ENCODE measurements around the gene NPLOC4. TPM values are rescaled to one million over a fixed set of nuclear protein-coding genes. Genes with fewer than 3 reads are reported as not detected.
"Not testable (repeated sequence)": the region's sequence is repeated elsewhere in the genome, so short reads cannot be mapped to it uniquely, and the experiment has no call there.

The NPLOC4 gene
- total and polyA plus RNA-seq, 2 donors (not counting 1 experiment from before 2014, with no cell fraction given) = 70.2 to 101 TPM

- H2AFZ ChIP-seq (ENCODE audit: insufficient read depth, low read depth, low read length, poor library complexity, severe bottlenecking) = no peak overlapping the region
- 100% methylated on average over 3 of the region's 4 CpGs for WGBS (ENCODE audit: insufficient coverage)
- H3K27ac Mint-ChIP-seq = no peak overlapping the region
- no peaks in the 10 kb centered on the region for H3K4me1 ChIP-seq (ENCODE audit: control insufficient read depth in 2 of 2, insufficient read depth in 2 of 2, low read length in 2 of 2)
- H3K9me3 ChIP-seq (ENCODE audit: control extremely low read depth in 1 of 3, control insufficient read depth in 2 of 3, insufficient read depth in 1 of 3, low read length in 2 of 3) = no peaks in the 10 kb centered on the region
- H3K9ac ChIP-seq (ENCODE audit: low read length) = no peak overlapping the region
- no peaks in the 10 kb centered on the region for H3K27me3 Mint-ChIP-seq
- H4K20me1 ChIP-seq (ENCODE audit: control insufficient read depth, insufficient read depth, low read length, poor library complexity, severe bottlenecking) = peaks cover 10% of the 10 kb centered on the region
- no peak overlapping the region for H3K4me2 ChIP-seq (replicated peaks; ENCODE audit: low read depth, low read length, poor library complexity, severe bottlenecking)
- H3K27ac ChIP-seq (ENCODE audit: low read length in 2 of 2) = no peak overlapping the region
- H3K79me2 ChIP-seq (ENCODE audit: control insufficient read depth, insufficient read depth, low read length) = peaks cover 48% of the 10 kb centered on the region
- no peak for DNase-seq
- CTCF ChIA-PET = interaction anchor here (0.6 kb wide), 1 partner anchor 15 kb away, joined by 3 read pairs; no protein-coding TSS in a partner anchor
- H3K4me1 Mint-ChIP-seq = no peaks in the 10 kb centered on the region
- intact Hi-C loops (cut with micrococcal nuclease) = no loop called here
- no peak overlapping the region for H3K4me3 Mint-ChIP-seq
- no peaks in the 10 kb centered on the region for H3K9me3 Mint-ChIP-seq (ENCODE audit: insufficient read depth)
- peaks cover 5 to 73% of the 10 kb centered on the region in 2 experiments for H3K36me3 ChIP-seq (replicated peaks in 1 of 2; ENCODE audit: control extremely low read depth in 1 of 2, control insufficient read depth in 1 of 2, extremely low read depth in 1 of 2, insufficient read depth in 2 of 2, low read length in 1 of 2)
- POLR2A ChIA-PET = no interaction called here
- H3K27me3 ChIP-seq (replicated peaks in 1 of 4; ENCODE audit: control extremely low read depth in 1 of 4, control insufficient read depth in 3 of 4, insufficient read depth in 4 of 4, low read length in 3 of 4) = no peaks in the 10 kb centered on the region
- ATAC-seq (ENCODE audit: low read depth) = no peak
- TF ChIP-seq EZH2 (IDR thresholded peaks at IDR 0.05; ENCODE audit: borderline replicate concordance, insufficient read depth, low read depth, low read length, poor library complexity, severe bottlenecking) = no peak
- no peak overlapping the region for H3K4me3 ChIP-seq (ENCODE audit: control extremely low read depth in 1 of 5, extremely low read depth in 1 of 5, insufficient read depth in 1 of 5, low read depth in 2 of 5, low read length in 4 of 5)
Observed at GRCh38 chr17:81586096-81586495, 50.8 kb downstream of the NPLOC4 start.

GRCh38 chr17:81584771-81585170 is 52.1 kb downstream of the NPLOC4 start:
- H3K27ac ChIP-seq (ENCODE audit: low read length in 2 of 2); POLR2A ChIA-PET; H3K9me3 Mint-ChIP-seq (ENCODE audit: insufficient read depth); H3K9ac ChIP-seq (ENCODE audit: low read length); H3K27me3 ChIP-seq (replicated peaks in 1 of 4; ENCODE audit: control extremely low read depth in 1 of 4, control insufficient read depth in 3 of 4, insufficient read depth in 4 of 4, low read length in 3 of 4); DNase-seq; H3K4me3 ChIP-seq (ENCODE audit: control extremely low read depth in 1 of 5, extremely low read depth in 1 of 5, insufficient read depth in 1 of 5, low read depth in 2 of 5, low read length in 4 of 5); H3K27ac Mint-ChIP-seq; H2AFZ ChIP-seq (ENCODE audit: insufficient read depth, low read depth, low read length, poor library complexity, severe bottlenecking); H3K9me3 ChIP-seq (ENCODE audit: control extremely low read depth in 1 of 3, control insufficient read depth in 2 of 3, insufficient read depth in 1 of 3, low read length in 2 of 3); intact Hi-C loops (cut with micrococcal nuclease); H3K4me2 ChIP-seq (replicated peaks; ENCODE audit: low read depth, low read length, poor library complexity, severe bottlenecking); ATAC-seq (ENCODE audit: low read depth); H3K4me1 Mint-ChIP-seq; H3K4me3 Mint-ChIP-seq; H3K4me1 ChIP-seq (ENCODE audit: control insufficient read depth in 2 of 2, insufficient read depth in 2 of 2, low read length in 2 of 2); H3K27me3 Mint-ChIP-seq: not testable (repeated sequence)
- WGBS (ENCODE audit: insufficient coverage) = 100% methylated on average over 6 of the region's 14 CpGs
- CTCF ChIA-PET = interaction anchor here (0.7 to 1.1 kb wide), 2 partner anchors 17 to 273 kb away, joined by 4 read pairs; no protein-coding TSS in a partner anchor
- Histone ChIP-seq H3K36me3 (replicated peaks in 1 of 2; ENCODE audit: control extremely low read depth in 1 of 2, control insufficient read depth in 1 of 2, extremely low read depth in 1 of 2, insufficient read depth in 2 of 2, low read length in 1 of 2) (peaks cover 2 to 68% of the 10 kb centered on the region in 2 experiments), H3K79me2 (ENCODE audit: control insufficient read depth, insufficient read depth, low read length) (peaks cover 54% of the 10 kb centered on the region), H4K20me1 (ENCODE audit: control insufficient read depth, insufficient read depth, low read length, poor library complexity, severe bottlenecking) (peaks cover 22% of the 10 kb centered on the region)
